Right lobe of liver (tissue), 4 donors: Measurements from ENCODE around the gene CACNA2D2.

Source experiments
- CTCF ChIP-seq, 4 donors: fragments of 200-600 bp in 3 of 4; fragments of 450-650 bp in 1 of 4; IDR thresholded peaks; one replicate each; pipeline versions ENCODE4 v1.5.1 to v1.8.0; 2016 to 2022; ENCODE audit warnings: antibody characterized with exemption in 4 of 4, mild to moderate bottlenecking in 2 of 4
- POLR2A ChIP-seq: fragments of 450-650 bp; IDR thresholded peaks from one replicate; pipeline ENCODE4 v1.6.1; 2017; ENCODE audit warnings: antibody characterized with exemption, mild to moderate bottlenecking
- donor health status: DM: no; HTN: no; CAD: no.
- donor health status: DM: no; HTN: no; CAD: no.
- donor health status: DM: no; HTN: yes; CAD: no.

GRCh38 chr3:50504681-50505080, 1.2 kb upstream of the CACNA2D2 start:
- no peak for TF ChIP-seq CTCF (IDR thresholded peaks at IDR 0.05)
- no peak for TF ChIP-seq POLR2A
